ENCODE measurements around the gene DGKB.

- TF ChIP-seq CTCF (IDR thresholded peaks at IDR 0.05 in 4 of 5, conservative IDR thresholded peaks at IDR 0.05 in 1 of 5) = no peak
- TF ChIP-seq POLR2A (IDR thresholded peaks at IDR 0.05) = no peak
Observed at GRCh38 chr7:14687777-14688176, 214.8 kb downstream of the DGKB start.
